Raji (cell line): ENCODE measurements around the gene TNF.

Experiments
- POLR2A ChIP-seq: IDR thresholded peaks from 2 replicates; pipeline ENCODE4 v1.6.1; 2011; ENCODE audit warnings: low read depth, low read length, control low read depth; ENCODE audit not compliant: insufficient read depth

Gene TNF

DNA sequence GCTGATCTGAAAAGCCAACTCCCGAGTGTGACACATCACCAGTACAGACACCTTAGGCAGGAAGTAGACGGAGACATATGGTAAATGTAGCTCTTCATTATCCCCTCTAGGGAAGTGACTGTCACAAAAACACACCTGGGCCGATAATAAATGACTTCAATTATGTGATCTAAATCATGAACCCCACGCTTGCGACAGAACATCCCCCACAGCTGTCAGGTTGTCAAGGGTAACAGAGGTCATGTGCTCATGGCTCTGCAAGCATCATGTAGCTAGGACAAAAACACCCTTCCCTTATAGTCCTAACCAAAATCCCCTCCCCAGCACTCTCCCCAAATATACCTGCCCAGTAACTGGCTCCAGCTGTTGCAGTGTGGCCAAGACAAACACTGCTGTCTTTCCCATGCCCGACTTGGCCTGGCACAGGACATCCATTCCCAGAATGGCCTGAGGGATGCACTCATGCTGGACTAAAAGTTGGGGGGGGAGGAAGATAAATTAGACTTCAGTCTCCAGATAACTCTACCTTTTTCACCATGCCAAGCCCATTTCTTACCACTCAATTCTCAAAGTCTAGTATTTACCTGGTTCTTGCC, 36.5 kb upstream of the TNF start:
- no peak for TF ChIP-seq POLR2A

DNA sequence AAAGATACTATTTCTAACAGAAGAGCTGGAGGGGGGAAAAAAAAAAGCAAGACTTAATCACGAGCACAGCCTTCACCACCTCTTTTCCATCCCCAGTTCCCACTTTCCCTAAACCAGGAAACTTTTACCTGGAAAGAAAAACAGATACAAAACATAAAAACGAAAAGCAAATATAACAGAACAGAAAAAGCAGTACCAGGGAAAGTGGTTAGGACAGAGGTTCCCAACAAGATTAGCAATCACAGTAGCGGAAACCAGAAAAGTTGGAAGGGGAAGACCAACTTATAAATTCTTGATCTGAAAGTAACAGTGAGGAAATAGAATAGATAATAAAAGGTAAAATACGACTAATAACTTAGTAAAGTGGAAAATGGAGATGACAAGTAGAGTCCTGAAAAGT, 34.7 kb upstream of the TNF start:
- TF ChIP-seq POLR2A, result no peak

- TF ChIP-seq POLR2A, result no peak
These were observed 34.2 kb upstream of the TNF start for GRCh38 chr6:31541059-31541657.

GRCh38 chr6:31541658-31542521, 33.5 kb upstream of the TNF start, which contains the start of gene DDX39B:
Gene DDX39B (minus strand): TSS chr6:31542003. CDS start chr6:31540532, 1,471 bp downstream.
- TF ChIP-seq POLR2A, result peak; percentile 96

DNA sequence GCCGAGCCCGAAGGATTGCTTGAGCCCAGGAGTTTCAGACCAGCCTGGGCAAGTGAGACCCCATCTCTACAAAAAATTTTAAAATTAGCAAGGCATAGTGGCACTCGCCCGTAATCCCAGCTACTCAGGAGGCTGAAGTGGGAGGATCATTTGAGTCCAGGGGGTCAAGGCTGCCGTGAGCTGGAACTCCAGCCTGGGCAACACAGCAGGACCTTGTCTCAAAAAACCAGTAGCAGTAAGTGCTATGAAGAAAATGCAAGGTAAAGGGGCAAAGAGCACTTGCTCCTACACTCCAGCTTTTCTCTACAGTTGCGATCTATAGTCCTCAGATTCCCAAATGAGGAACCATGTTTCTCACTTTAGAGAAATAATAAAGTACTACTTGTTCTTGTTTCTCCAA, 31.7 kb upstream of the TNF start:
- no peak for TF ChIP-seq POLR2A

- TF ChIP-seq POLR2A, result no peak
These were observed 30.7 kb upstream of the TNF start for GRCh38 chr6:31544676-31545075.

- TF ChIP-seq POLR2A, result no peak
These were observed 30.1 kb upstream of the TNF start for GRCh38 chr6:31545291-31545690.

DNA sequence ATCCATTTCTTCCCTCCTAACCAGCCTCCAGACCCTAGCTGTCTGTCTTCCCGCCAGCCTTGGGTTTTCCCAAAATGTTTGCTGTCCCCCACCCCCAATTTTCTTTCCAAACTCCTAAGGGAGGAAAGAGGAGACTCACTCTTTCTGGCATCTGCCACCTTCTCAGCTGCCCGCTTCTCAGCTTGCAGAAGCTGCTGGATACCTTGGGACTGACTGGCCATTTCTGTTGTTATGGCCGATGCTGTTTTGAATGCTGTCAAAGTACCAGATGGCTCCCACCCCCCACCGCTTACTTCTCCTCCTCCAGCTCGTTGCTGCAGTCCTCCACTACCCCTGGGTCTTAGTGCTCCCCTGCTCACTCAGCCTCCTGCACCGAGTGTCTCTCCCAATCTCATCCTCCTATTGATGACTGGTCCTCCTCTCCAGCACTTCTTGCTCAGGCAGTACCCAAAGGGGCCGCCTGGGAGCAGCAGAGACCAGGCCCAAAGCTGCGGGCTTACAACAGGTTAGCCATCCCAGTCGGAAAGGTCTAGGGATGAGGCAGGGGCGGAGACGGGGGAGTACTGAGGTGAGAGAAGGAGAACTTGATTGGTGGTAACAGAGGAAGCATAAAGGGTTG, 28.9 kb upstream of the TNF start, which contains the start of gene ATP6V1G2:
Gene ATP6V1G2, minus strand, starts transcription at position 270 of the 619 bp plus-strand sequence. Its CDS starts 49 bp downstream, at position 221.
- peak; percentile 40 for TF ChIP-seq POLR2A

DNA sequence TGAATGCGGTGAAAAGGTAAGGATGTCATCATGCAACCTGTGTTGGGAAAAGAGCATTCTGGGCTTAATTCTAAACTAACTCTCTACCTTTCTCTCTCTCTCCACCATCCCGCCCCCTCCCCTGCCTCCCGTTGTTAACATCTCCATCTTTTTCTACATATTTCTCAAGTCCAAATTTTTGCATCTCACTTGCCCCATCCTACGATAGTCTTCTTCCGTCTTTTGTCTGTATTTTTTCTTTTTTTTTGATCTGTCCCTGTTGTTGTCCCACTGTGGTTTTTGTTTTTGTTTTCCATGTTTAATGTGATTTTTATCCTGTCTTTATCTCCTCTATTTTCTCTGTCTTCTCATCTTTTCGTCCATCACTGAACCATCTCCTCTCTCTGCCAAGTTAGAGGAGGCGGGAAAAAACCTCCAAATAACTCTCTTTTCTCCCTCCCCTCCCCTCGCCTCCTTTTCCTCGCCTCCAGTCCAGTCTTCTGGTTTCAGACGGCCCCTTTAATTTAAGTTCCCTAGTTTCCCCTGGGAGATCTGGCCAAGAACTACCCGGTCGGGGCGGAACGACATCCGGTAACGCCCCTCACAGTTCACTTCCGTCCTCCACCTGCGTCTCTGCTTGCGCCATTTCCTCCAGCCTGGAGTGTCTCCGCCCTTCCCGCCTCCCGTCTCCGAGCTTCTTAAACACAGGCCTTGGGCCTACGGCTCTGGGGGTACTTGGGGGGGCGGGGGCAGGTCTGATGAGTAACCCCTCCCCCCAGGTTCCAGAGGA, 28.2 kb upstream of the TNF start, which contains the start of gene NFKBIL1:
Gene NFKBIL1, plus strand, starts transcription at position 651 of the 769 bp plus-strand sequence. Its CDS starts 87 bp downstream, at position 738.
- TF ChIP-seq POLR2A, result peak; percentile 55

GRCh38 chr6:31547727-31548543, 27.4 kb upstream of the TNF start:
- no peak for TF ChIP-seq POLR2A

GRCh38 chr6:31548544-31548873, 26.9 kb upstream of the TNF start:
- TF ChIP-seq POLR2A, result no peak

GRCh38 chr6:31556307-31556706, 19.1 kb upstream of the TNF start:
- TF ChIP-seq POLR2A, result no peak

GRCh38 chr6:31557443-31558317, 17.7 kb upstream of the TNF start:
- no peak for TF ChIP-seq POLR2A

- TF ChIP-seq POLR2A, result no peak
These were observed 17.1 kb upstream of the TNF start for GRCh38 chr6:31558318-31558625.
